Stimulated activated CD8-positive, alpha-beta memory T cell treated with anti-CD3 and anti-CD28 coated beads, Interleukin-7, amount 100 ng/mL, for 48 hours (primary cell): ENCODE results near the gene FAT2.

Experiments used
- DNase-seq, 2 donors: peaks; one replicate each; pipeline ENCODE4 v3.0.0-alpha.2; 2020; ENCODE audit warnings: low read depth in 1 of 2; ENCODE audit errors: extremely low read depth in 1 of 2

The FAT2 gene

GRCh38 chr5:151591144-151591819, at the start of gene FAT2:
Gene FAT2 (minus strand): TSS chr5:151591331. CDS start chr5:151568931, 22,400 bp downstream.
- DNase-seq: no peak

GRCh38 chr5:151638619-151639018, 47.5 kb upstream of the FAT2 start:
- no peak for DNase-seq

GRCh38 chr5:151637676-151638075, 46.5 kb upstream of the FAT2 start:
- no peak for DNase-seq

GRCh38 chr5:151633892-151634291, 42.8 kb upstream of the FAT2 start:
- no peak for DNase-seq

GRCh38 chr5:151632941-151633340, 41.8 kb upstream of the FAT2 start:
- no peak for DNase-seq

- DNase-seq: no peak
Observed at GRCh38 chr5:151632524-151632923, 41.4 kb upstream of the FAT2 start.

GRCh38 chr5:151631941-151632340, 40.8 kb upstream of the FAT2 start:
- DNase-seq: no peak

GRCh38 chr5:151630088-151630487, 39.0 kb upstream of the FAT2 start:
- DNase-seq: no peak

GRCh38 chr5:151628112-151628823, 37.1 kb upstream of the FAT2 start:
- DNase-seq: no peak

- no peak for DNase-seq
Observed at GRCh38 chr5:151627650-151628049, 36.5 kb upstream of the FAT2 start.

- DNase-seq: no peak
Observed at GRCh38 chr5:151625285-151625684, 34.2 kb upstream of the FAT2 start.

GRCh38 chr5:151624476-151624875, 33.3 kb upstream of the FAT2 start:
- DNase-seq: no peak

GRCh38 chr5:151622367-151623088, 31.4 kb upstream of the FAT2 start:
- no peak for DNase-seq

GRCh38 chr5:151620461-151620840, 29.3 kb upstream of the FAT2 start:
- no peak for DNase-seq

- DNase-seq: no peak
Observed at GRCh38 chr5:151619812-151620460, 28.8 kb upstream of the FAT2 start.

GRCh38 chr5:151618907-151619306, 27.8 kb upstream of the FAT2 start:
- DNase-seq: no peak

- DNase-seq: no peak
Observed at GRCh38 chr5:151617841-151618710, 26.9 kb upstream of the FAT2 start.

GRCh38 chr5:151617383-151617840, 26.3 kb upstream of the FAT2 start:
- no peak for DNase-seq

GRCh38 chr5:151615431-151615830, 24.3 kb upstream of the FAT2 start:
- peak in 1 of 2 donors; percentile 33 for DNase-seq

GRCh38 chr5:151614565-151614964, 23.4 kb upstream of the FAT2 start:
- no peak for DNase-seq
